Mesendoderm (in vitro differentiated cells): Measurements from ENCODE around the gene UGT3A1.
"Not testable (repeated sequence)": the region's sequence is repeated elsewhere in the genome, so short reads cannot be mapped to it uniquely, and the experiment has no call there.

ENCODE experiments used
- DNase-seq: peaks from one replicate; pipeline ENCODE4 v3.0.0; 2013
- H2AK5ac ChIP-seq: 2 replicates; pipeline ENCODE4 v1.6.1; 2013; ENCODE audit warnings: low read length, inconsistent platforms
- H2BK120ac ChIP-seq: 2 replicates; pipeline ENCODE4 v1.6.1; 2013; ENCODE audit warnings: low read depth, mild to moderate bottlenecking, low read length, moderate library complexity, mixed read lengths
- H2BK15ac ChIP-seq: replicated peaks from 2 replicates; pipeline ENCODE4 v1.6.1; 2013; ENCODE audit warnings: low read depth, mild to moderate bottlenecking, moderate library complexity
- H2BK5ac ChIP-seq: 2 replicates; pipeline ENCODE4 v1.6.1; 2013; ENCODE audit warnings: low read length, inconsistent platforms
- H3K18ac ChIP-seq: 2 replicates; pipeline ENCODE4 v1.6.1; 2013; ENCODE audit warnings: mild to moderate bottlenecking, low read length, mixed read lengths
- H3K23ac ChIP-seq: one replicate; pipeline ENCODE4 v1.6.1; 2013; ENCODE audit warnings: low read length
- H3K27ac ChIP-seq: 2 replicates; pipeline ENCODE4 v1.5.1; 2013; ENCODE audit warnings: low read depth, mild to moderate bottlenecking, inconsistent platforms, low read length, moderate library complexity
- H3K27me3 ChIP-seq: 2 replicates; pipeline ENCODE4 v1.6.1; 2013; ENCODE audit warnings: low read length, control low read depth, mild to moderate bottlenecking, inconsistent platforms; ENCODE audit not compliant: insufficient read depth, poor library complexity
- H3K36me3 ChIP-seq: 2 replicates; pipeline ENCODE4 v1.6.1; 2013; ENCODE audit warnings: low read length, inconsistent platforms; ENCODE audit not compliant: control insufficient read depth, insufficient read depth
- H3K4ac ChIP-seq: one replicate; pipeline ENCODE4 v1.6.1; 2013; ENCODE audit warnings: low read depth, mild to moderate bottlenecking, low read length, moderate library complexity
- H3K4me1 ChIP-seq: 2 replicates; pipeline ENCODE4 v1.6.1; 2013; ENCODE audit warnings: low read depth, low read length, inconsistent platforms; ENCODE audit not compliant: control insufficient read depth
- H3K4me2 ChIP-seq: 2 replicates; pipeline ENCODE4 v1.6.1; 2013; ENCODE audit warnings: low read length
- H3K4me3 ChIP-seq: 2 replicates; pipeline ENCODE4 v1.5.1; 2013; ENCODE audit warnings: mild to moderate bottlenecking, low read length
- H3K56ac ChIP-seq: one replicate; pipeline ENCODE4 v1.6.1; 2013; ENCODE audit warnings: low read length
- H3K79me1 ChIP-seq: 2 replicates; pipeline ENCODE4 v1.6.1; 2013; ENCODE audit warnings: low read length, inconsistent platforms
- H3K79me2 ChIP-seq: 2 replicates; pipeline ENCODE4 v1.6.1; 2013; ENCODE audit warnings: mild to moderate bottlenecking, low read length; ENCODE audit not compliant: control insufficient read depth, insufficient read depth
- H3K9ac ChIP-seq: 2 replicates; pipeline ENCODE4 v1.6.1; 2013; ENCODE audit warnings: low read length, inconsistent platforms
- H4K5ac ChIP-seq: one replicate; pipeline ENCODE4 v1.6.1; 2013; ENCODE audit warnings: low read length
- H4K8ac ChIP-seq: one replicate; pipeline ENCODE4 v1.6.1; 2013; ENCODE audit warnings: low read depth, mild to moderate bottlenecking, control low read depth, low read length, moderate library complexity
- WGBS: extraction: QIAGEN DNeasy Blood & Tissue Kit; methylation state at CpG from one replicate; pipeline ENCODE4 v1.1.7; 2013; ENCODE audit warnings: low lambda C conversion rate, missing lambda C conversion rate; ENCODE audit not compliant: insufficient coverage; ENCODE audit errors: extremely low coverage; 5-methylcytosine and 5-hydroxymethylcytosine counted together

UGT3A1 gene

DNA sequence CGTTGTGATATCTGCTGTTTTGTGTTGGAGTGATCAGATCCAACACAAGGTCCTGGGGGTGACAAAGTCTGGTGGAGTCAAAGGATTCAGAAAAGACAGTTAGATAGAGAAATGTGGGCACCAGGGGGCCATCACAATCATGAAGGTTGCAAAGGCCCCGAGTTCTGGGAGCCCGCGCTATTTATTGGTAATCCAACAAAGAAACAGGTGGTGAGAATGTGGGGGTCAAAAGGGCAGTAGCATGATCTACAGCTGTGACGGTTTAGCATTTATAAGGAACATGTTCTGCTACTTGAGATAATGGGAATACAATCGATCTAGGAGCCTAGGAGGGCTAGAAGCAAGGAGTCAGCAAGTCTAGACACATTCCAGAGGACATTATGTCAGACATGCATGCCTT lies 31.1 kb upstream of the UGT3A1 start:
- H2BK120ac ChIP-seq, H3K56ac ChIP-seq, H3K9ac ChIP-seq, H3K4ac ChIP-seq, H3K18ac ChIP-seq, H3K27ac ChIP-seq, H2BK15ac ChIP-seq, H3K23ac ChIP-seq, H3K79me1 ChIP-seq, H2BK5ac ChIP-seq, H3K4me2 ChIP-seq, H3K27me3 ChIP-seq, H3K4me1 ChIP-seq, DNase-seq, H3K36me3 ChIP-seq, H3K4me3 ChIP-seq, H4K5ac ChIP-seq, H3K79me2 ChIP-seq, H2AK5ac ChIP-seq, H4K8ac ChIP-seq: not testable (repeated sequence)
- no CpG with 5 or more reads among the region's 6 CpGs for WGBS

DNA sequence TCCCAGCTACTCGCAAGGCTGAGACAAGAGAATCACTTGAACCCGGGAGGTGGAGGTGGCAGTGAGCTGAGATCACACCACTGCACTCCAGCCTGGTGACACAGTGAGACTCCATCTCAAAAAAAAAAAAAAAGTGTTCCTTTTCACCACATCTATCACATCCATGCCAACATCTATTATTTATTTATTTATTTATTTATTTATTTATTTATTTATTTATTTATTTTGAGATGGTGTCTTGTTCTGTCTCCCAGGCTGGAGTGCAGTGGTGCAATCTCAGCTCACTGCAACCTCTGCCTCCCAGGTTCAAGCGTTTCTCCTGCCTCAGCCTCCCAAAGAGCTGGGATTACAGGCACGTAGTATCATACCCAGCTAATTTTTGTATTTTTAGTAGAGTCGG lies 28.4 kb upstream of the UGT3A1 start:
- not testable (repeated sequence) for H3K56ac ChIP-seq, H2BK15ac ChIP-seq, H3K27ac ChIP-seq, H3K4ac ChIP-seq, H3K18ac ChIP-seq, H3K23ac ChIP-seq, H4K8ac ChIP-seq, H2BK120ac ChIP-seq, H3K79me2 ChIP-seq, H3K79me1 ChIP-seq, H3K4me1 ChIP-seq, DNase-seq, H3K36me3 ChIP-seq, H3K9ac ChIP-seq, H2BK5ac ChIP-seq, H3K4me3 ChIP-seq, H3K4me2 ChIP-seq, H4K5ac ChIP-seq, H2AK5ac ChIP-seq, H3K27me3 ChIP-seq
- no CpG with 5 or more reads among the region's 5 CpGs for WGBS

DNA sequence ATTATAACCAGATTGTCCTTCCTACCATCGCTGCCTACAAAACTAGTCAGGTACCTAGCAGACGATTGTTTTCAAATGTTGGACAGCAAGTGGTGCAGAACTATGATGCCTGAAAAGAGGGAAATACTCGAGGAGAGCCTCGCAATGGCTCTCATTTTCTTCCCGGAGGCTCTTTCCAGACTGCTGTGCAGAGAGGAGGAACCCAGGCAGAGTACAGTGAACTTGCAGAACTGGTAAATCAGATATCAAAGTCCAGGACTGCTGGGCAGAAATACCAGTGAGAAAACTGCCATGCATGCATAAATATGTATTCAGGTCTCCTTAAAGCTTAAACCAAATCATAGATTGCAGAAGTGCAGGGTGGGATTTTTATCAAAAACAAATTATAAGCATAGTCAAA lies 26.4 kb upstream of the UGT3A1 start:
- H3K4me1 ChIP-seq = no peaks in the 10 kb centered on the region
- H3K79me1 ChIP-seq = no peaks in the 10 kb centered on the region
- H3K36me3 ChIP-seq = no peaks in the 10 kb centered on the region
- H3K27me3 ChIP-seq = no peaks in the 10 kb centered on the region
- no peak overlapping the region for H3K18ac ChIP-seq
- H3K23ac ChIP-seq = no peak overlapping the region
- no peak overlapping the region for H3K4me2 ChIP-seq
- no peak overlapping the region for H4K8ac ChIP-seq
- WGBS = no CpG with 5 or more reads among the region's 5 CpGs
- no peak overlapping the region for H3K4me3 ChIP-seq
- no peaks in the 10 kb centered on the region for H3K79me2 ChIP-seq
- H3K4ac ChIP-seq = no peak overlapping the region
- no peak overlapping the region for H4K5ac ChIP-seq
- no peak for DNase-seq
- H2BK120ac ChIP-seq = no peak overlapping the region
- no peak overlapping the region for H2BK5ac ChIP-seq
- H3K27ac ChIP-seq = no peak overlapping the region
- H3K9ac ChIP-seq = no peak overlapping the region
- no peak overlapping the region for H2AK5ac ChIP-seq
- H2BK15ac ChIP-seq = no peak overlapping the region
- no peak overlapping the region for H3K56ac ChIP-seq

DNA sequence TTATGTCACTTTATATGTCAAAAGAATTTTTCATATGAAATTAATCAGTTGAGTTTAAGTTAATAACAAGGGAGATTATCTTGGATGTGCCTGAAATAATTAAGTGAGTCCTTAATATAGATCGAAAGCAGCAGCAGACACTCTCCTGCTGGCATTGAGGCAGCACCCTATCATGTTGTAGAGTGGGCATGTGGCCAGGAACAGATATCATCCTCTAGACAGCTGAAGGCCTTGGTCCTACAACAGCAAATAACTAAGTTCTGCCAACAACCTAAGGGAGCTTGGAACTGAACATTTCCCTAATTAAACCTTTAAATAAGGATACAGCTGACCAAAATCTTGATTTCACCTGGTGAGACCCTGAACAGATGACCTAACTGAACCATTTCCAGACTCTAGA lies 25.8 kb upstream of the UGT3A1 start:
- H3K4ac ChIP-seq = no peak overlapping the region
- H3K79me2 ChIP-seq = no peaks in the 10 kb centered on the region
- H2BK120ac ChIP-seq = no peak overlapping the region
- H3K18ac ChIP-seq = no peak overlapping the region
- DNase-seq = no peak
- no peaks in the 10 kb centered on the region for H3K4me1 ChIP-seq
- H3K23ac ChIP-seq = no peak overlapping the region
- H2BK5ac ChIP-seq = no peak overlapping the region
- no peak overlapping the region for H4K5ac ChIP-seq
- H3K27ac ChIP-seq = no peak overlapping the region
- H3K4me3 ChIP-seq = no peak overlapping the region
- H4K8ac ChIP-seq = no peak overlapping the region
- no peaks in the 10 kb centered on the region for H3K27me3 ChIP-seq
- H3K56ac ChIP-seq = no peak overlapping the region
- H3K4me2 ChIP-seq = no peak overlapping the region
- H3K36me3 ChIP-seq = no peaks in the 10 kb centered on the region
- no peak overlapping the region for H3K9ac ChIP-seq
- no peak overlapping the region for H2BK15ac ChIP-seq
- no CpG with 5 or more reads among the region's 1 CpG for WGBS
- no peak overlapping the region for H2AK5ac ChIP-seq
- H3K79me1 ChIP-seq = no peaks in the 10 kb centered on the region

DNA sequence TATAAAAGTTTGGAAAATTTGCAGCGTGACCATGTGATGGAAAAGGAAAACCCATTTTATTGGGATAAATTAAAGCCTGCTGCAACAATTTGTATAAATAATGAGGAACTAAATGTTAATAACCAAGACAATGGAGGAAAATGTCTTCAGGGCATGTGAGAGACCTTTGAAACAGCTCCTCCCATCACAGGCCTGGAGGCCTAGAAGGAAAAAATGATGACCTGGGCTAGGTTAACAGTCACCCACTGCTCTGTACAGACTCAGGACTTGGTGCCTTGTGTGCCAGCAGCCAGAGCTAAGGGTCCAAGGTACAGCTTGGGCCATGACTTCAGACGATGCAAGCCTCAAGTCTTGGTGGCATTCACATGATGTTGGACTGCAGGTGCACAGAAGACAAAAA lies 22.0 kb upstream of the UGT3A1 start:
- H4K8ac ChIP-seq = no peak overlapping the region
- no peaks in the 10 kb centered on the region for H3K79me2 ChIP-seq
- H2BK15ac ChIP-seq = no peak overlapping the region
- DNase-seq = no peak
- WGBS = no CpG with 5 or more reads among the region's 2 CpGs
- H2BK120ac ChIP-seq = no peak overlapping the region
- H3K36me3 ChIP-seq = no peaks in the 10 kb centered on the region
- H3K56ac ChIP-seq = no peak overlapping the region
- no peak overlapping the region for H2AK5ac ChIP-seq
- no peak overlapping the region for H3K23ac ChIP-seq
- no peak overlapping the region for H3K4me2 ChIP-seq
- no peak overlapping the region for H3K4me3 ChIP-seq
- H3K4ac ChIP-seq = no peak overlapping the region
- no peak overlapping the region for H3K9ac ChIP-seq
- H4K5ac ChIP-seq = no peak overlapping the region
- no peaks in the 10 kb centered on the region for H3K4me1 ChIP-seq
- no peak overlapping the region for H2BK5ac ChIP-seq
- H3K18ac ChIP-seq = no peak overlapping the region
- no peak overlapping the region for H3K27ac ChIP-seq
- H3K27me3 ChIP-seq = no peaks in the 10 kb centered on the region
- H3K79me1 ChIP-seq = no peaks in the 10 kb centered on the region

DNA sequence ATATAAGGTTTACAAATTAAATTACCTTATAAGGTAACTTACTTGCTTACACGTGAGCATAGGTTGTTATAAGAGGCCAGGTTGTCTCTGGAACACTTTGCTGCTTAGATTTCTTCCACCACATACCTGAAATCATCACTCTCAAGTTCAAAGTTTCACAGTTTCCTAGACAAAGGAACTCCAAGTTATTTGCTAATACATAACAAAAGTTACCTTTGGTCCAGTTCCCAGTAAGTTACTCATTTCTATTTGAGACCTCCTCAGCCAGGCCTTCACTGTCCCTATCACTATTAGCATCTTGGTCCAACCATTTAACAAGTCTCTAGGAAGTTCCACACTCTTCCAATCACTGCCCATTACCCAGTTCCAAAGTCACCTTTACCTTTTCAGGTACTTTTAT lies 18.5 kb upstream of the UGT3A1 start:
- Histone ChIP-seq H3K18ac (no peak overlapping the region), H3K79me1 (no peaks in the 10 kb centered on the region), H3K56ac (no peak overlapping the region), H2BK120ac (no peak overlapping the region), H3K4ac (no peak overlapping the region), H2AK5ac (no peak overlapping the region), H3K23ac (no peak overlapping the region), H3K9ac (no peak overlapping the region), H2BK15ac (no peak overlapping the region), H4K5ac (no peak overlapping the region), H3K27ac (no peak overlapping the region), H3K4me1 (no peaks in the 10 kb centered on the region), H3K36me3 (no peaks in the 10 kb centered on the region), H3K4me3 (no peak overlapping the region), H3K79me2 (no peaks in the 10 kb centered on the region), H4K8ac (no peak overlapping the region), H3K27me3 (no peaks in the 10 kb centered on the region), H2BK5ac (no peak overlapping the region), H3K4me2 (no peak overlapping the region)
- DNase-seq = no peak
- WGBS = no CpG with 5 or more reads among the region's 1 CpG
